HFF-Myc (cell line): Measurements from ENCODE around the gene SLC45A3.

Source experiments
- DNase-seq: peaks from one replicate; pipeline ENCODE4 v3.0.0-alpha.2; 2011; ENCODE audit warnings: low read depth; ENCODE audit errors: extremely low read depth
- H3K4me3 ChIP-seq: replicated peaks from 2 replicates; pipeline ENCODE4 v1.5.1; 2011; ENCODE audit warnings: low read depth, mild to moderate bottlenecking, control low read depth, low read length
- CTCF ChIP-seq: IDR thresholded peaks from 2 replicates; pipeline ENCODE4 v1.5.1; 2012; ENCODE audit warnings: mild to moderate bottlenecking, low read depth, low read length, control low read depth; ENCODE audit errors: missing control alignments

The SLC45A3 gene

GRCh38 chr1:205676597-205676996 is 3.7 kb downstream of the SLC45A3 start:
- DNase-seq, result no peak
- H3K4me3 ChIP-seq, result no peak overlapping the region
- TF ChIP-seq CTCF, result no peak

- TF ChIP-seq CTCF, result no peak
- DNase-seq, result no peak
- no peak overlapping the region for H3K4me3 ChIP-seq
Measured at GRCh38 chr1:205676002-205676401, 4.3 kb downstream of the SLC45A3 start.

- no peak for DNase-seq
- no peak for TF ChIP-seq CTCF
- no peak overlapping the region for H3K4me3 ChIP-seq
Measured at GRCh38 chr1:205675247-205675646, 5.1 kb downstream of the SLC45A3 start.

GRCh38 chr1:205672970-205673369 is 7.3 kb downstream of the SLC45A3 start:
- no peak for TF ChIP-seq CTCF
- H3K4me3 ChIP-seq, result no peak overlapping the region

GRCh38 chr1:205672395-205672889 is 7.9 kb downstream of the SLC45A3 start:
- H3K4me3 ChIP-seq, result no peak overlapping the region

More at GRCh38 chr1:205672970-205673369, 7.3 kb downstream of the SLC45A3 start:
- DNase-seq, result no peak

GRCh38 chr1:205670611-205671430 is 9.5 kb downstream of the SLC45A3 start:
- no peak for TF ChIP-seq CTCF
- no peak for DNase-seq
- no peak overlapping the region for H3K4me3 ChIP-seq

More at GRCh38 chr1:205672395-205672889, 7.9 kb downstream of the SLC45A3 start:
- DNase-seq, result no peak
- no peak for TF ChIP-seq CTCF
